Measurements from ENCODE around the gene DLGAP4.

DNA sequence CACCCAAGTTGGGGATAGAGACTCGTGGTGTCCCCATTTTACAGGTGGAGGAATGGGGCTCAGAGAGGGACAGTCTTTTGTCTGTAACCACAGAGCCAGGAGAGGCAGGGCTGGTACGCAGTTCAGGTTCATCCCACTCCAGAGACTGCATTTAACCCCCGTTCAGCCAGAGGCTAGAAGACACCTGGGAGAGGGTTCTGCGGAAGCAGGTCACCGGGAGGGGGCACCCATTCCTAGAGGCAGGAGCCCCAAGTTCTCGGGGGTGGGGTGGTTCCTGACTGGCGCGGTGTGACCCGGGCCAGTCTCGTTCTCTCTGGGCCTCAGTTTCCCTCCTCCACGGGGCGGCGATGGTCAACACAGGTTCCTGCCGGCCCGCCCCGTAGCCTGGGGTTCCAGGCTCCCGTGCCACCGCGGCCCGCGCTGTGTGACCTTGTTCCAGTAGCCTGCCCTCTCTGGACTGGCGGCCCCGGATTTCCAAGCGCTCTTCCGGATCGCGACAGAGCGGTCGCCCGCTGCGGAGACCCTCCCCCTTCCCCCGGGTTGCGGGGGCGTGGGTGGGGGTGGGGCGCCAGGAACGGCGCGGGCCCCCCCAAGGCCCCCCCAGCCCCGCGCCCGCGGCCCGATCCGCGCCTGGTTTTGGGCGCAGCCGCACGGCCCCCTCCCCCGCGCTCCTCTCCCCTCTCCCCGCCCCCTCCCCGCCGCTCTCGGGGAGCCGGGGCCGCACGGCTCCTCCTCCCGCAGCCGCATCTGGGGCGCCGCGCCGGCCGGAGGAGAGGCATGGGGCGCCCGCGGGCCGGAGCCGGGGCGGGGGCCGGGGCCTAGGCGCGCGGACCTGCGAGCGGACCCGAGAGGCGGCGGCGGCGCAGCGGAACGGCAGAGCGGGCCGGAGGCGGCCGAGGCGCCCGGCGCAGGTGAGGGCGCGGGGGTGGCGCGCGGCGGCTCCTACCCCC is at the start of gene DLGAP4:
- TF ChIP-seq RARB (CRISPR knock-in tag; IDR thresholded peaks at IDR 0.05) (no peak), ESRRG (CRISPR knock-in tag; IDR thresholded peaks at IDR 0.05) (no peak), ARNTL (CRISPR knock-in tag; IDR thresholded peaks at IDR 0.05; ENCODE audit: borderline replicate concordance, low read depth) (no peak), ISL1 (CRISPR knock-in tag; IDR thresholded peaks at IDR 0.05) (no peak), TOX (CRISPR knock-in tag; IDR thresholded peaks at IDR 0.05; ENCODE audit: borderline replicate concordance) (no peak), ZNF70 (CRISPR knock-in tag; IDR thresholded peaks at IDR 0.05) (no peak)
- TF ChIP-seq, protein P1, sequence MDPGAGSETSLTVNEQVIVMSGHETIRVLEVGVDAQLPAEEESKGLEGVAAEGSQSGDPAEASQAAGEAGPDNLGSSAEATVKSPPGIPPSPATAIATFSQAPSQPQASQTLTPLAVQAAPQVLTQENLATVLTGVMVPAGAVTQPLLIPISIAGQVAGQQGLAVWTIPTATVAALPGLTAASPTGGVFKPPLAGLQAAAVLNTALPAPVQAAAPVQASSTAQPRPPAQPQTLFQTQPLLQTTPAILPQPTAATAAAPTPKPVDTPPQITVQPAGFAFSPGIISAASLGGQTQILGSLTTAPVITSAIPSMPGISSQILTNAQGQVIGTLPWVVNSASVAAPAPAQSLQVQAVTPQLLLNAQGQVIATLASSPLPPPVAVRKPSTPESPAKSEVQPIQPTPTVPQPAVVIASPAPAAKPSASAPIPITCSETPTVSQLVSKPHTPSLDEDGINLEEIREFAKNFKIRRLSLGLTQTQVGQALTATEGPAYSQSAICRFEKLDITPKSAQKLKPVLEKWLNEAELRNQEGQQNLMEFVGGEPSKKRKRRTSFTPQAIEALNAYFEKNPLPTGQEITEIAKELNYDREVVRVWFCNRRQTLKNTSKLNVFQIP (CRISPR knock-in tag; IDR thresholded peaks at IDR 0.05; ENCODE audit: borderline replicate concordance, low read depth) = no peak
- TF ChIP-seq, protein P2, sequence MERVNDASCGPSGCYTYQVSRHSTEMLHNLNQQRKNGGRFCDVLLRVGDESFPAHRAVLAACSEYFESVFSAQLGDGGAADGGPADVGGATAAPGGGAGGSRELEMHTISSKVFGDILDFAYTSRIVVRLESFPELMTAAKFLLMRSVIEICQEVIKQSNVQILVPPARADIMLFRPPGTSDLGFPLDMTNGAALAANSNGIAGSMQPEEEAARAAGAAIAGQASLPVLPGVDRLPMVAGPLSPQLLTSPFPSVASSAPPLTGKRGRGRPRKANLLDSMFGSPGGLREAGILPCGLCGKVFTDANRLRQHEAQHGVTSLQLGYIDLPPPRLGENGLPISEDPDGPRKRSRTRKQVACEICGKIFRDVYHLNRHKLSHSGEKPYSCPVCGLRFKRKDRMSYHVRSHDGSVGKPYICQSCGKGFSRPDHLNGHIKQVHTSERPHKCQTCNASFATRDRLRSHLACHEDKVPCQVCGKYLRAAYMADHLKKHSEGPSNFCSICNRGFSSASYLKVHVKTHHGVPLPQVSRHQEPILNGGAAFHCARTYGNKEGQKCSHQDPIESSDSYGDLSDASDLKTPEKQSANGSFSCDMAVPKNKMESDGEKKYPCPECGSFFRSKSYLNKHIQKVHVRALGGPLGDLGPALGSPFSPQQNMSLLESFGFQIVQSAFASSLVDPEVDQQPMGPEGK (CRISPR knock-in tag; IDR thresholded peaks at IDR 0.05; ENCODE audit: borderline replicate concordance) = no peak
- TF ChIP-seq, protein P3, sequence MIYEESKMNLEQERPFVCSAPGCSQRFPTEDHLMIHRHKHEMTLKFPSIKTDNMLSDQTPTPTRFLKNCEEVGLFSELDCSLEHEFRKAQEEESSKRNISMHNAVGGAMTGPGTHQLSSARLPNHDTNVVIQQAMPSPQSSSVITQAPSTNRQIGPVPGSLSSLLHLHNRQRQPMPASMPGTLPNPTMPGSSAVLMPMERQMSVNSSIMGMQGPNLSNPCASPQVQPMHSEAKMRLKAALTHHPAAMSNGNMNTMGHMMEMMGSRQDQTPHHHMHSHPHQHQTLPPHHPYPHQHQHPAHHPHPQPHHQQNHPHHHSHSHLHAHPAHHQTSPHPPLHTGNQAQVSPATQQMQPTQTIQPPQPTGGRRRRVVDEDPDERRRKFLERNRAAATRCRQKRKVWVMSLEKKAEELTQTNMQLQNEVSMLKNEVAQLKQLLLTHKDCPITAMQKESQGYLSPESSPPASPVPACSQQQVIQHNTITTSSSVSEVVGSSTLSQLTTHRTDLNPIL (CRISPR knock-in tag; IDR thresholded peaks at IDR 0.05; ENCODE audit: low read depth) = no peak
- TF ChIP-seq, protein P4, sequence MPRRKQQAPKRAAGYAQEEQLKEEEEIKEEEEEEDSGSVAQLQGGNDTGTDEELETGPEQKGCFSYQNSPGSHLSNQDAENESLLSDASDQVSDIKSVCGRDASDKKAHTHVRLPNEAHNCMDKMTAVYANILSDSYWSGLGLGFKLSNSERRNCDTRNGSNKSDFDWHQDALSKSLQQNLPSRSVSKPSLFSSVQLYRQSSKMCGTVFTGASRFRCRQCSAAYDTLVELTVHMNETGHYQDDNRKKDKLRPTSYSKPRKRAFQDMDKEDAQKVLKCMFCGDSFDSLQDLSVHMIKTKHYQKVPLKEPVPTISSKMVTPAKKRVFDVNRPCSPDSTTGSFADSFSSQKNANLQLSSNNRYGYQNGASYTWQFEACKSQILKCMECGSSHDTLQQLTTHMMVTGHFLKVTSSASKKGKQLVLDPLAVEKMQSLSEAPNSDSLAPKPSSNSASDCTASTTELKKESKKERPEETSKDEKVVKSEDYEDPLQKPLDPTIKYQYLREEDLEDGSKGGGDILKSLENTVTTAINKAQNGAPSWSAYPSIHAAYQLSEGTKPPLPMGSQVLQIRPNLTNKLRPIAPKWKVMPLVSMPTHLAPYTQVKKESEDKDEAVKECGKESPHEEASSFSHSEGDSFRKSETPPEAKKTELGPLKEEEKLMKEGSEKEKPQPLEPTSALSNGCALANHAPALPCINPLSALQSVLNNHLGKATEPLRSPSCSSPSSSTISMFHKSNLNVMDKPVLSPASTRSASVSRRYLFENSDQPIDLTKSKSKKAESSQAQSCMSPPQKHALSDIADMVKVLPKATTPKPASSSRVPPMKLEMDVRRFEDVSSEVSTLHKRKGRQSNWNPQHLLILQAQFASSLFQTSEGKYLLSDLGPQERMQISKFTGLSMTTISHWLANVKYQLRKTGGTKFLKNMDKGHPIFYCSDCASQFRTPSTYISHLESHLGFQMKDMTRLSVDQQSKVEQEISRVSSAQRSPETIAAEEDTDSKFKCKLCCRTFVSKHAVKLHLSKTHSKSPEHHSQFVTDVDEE (CRISPR knock-in tag; IDR thresholded peaks at IDR 0.05) = no peak

All from SK-N-SH treated with all-trans-retinoic acid at 6 μM for 48 hours (cell line).